ENCODE results near the gene PTPN21. TPM values are rescaled to one million over a fixed set of nuclear protein-coding genes. Genes with fewer than 3 reads are reported as not detected.
A peak's percentile ranks its signal among the peaks of the same experiment; 100 is the strongest.

Gene PTPN21
- total RNA-seq, 4 donors from 2014 or later, result 15.7 to 20.8 (median 17.6) TPM

DNA sequence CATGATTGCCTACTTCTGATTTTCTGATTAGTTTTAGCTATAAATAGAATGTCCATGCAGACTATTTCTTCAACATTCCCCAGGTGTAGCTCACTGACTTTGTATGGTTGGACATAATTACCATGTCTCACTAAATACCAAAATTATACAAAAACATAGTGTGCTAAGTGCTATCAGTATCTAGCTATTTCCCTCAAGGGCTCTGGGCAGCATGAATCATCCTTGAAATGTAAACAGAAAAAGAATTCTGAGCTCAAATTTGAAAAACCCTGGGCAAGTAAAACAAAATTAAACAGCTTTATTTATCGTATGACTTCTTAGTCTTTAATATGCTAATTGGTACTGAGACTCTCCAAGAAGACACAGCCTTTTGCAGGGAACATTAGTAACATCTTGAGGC is 86.4 kb downstream of the PTPN21 start:
- no peak for TF ChIP-seq POLR2A (IDR thresholded peaks at IDR 0.05)
- TF ChIP-seq, protein P1, sequence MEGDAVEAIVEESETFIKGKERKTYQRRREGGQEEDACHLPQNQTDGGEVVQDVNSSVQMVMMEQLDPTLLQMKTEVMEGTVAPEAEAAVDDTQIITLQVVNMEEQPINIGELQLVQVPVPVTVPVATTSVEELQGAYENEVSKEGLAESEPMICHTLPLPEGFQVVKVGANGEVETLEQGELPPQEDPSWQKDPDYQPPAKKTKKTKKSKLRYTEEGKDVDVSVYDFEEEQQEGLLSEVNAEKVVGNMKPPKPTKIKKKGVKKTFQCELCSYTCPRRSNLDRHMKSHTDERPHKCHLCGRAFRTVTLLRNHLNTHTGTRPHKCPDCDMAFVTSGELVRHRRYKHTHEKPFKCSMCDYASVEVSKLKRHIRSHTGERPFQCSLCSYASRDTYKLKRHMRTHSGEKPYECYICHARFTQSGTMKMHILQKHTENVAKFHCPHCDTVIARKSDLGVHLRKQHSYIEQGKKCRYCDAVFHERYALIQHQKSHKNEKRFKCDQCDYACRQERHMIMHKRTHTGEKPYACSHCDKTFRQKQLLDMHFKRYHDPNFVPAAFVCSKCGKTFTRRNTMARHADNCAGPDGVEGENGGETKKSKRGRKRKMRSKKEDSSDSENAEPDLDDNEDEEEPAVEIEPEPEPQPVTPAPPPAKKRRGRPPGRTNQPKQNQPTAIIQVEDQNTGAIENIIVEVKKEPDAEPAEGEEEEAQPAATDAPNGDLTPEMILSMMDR (IDR thresholded peaks at IDR 0.05), result no peak
- Histone ChIP-seq H3K27me3 (no peaks in the 10 kb centered on the region), H3K4me1 (no peaks in the 10 kb centered on the region), H3K9me3 (no peaks in the 10 kb centered on the region), H3K36me3 (peaks cover 0 to 49% (median 0%) of the 10 kb centered on the region in 3 donors), H3K4me3 (no peak overlapping the region), H3K27ac (no peak overlapping the region)
- no peak for DNase-seq

DNA sequence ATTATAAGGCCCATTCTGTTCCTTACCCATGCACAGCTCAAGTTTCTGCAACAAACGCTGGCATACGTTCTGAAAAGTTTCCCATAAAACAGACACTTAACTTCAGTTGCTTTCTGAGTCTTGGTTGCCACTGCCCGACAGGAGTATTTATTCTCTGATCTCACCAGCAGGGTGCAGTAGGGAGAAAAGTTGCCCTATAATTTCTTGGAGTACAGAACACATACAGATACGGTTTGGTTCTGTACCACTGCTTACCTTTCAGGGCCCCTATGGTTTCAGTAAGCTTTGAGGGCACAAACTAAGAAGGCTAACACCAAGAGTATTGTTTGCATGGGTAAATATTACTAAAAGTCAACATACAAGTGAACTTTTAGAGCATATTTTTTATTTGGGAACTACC is 91.5 kb downstream of the PTPN21 start:
- H3K27ac ChIP-seq, result no peak overlapping the region
- H3K4me3 ChIP-seq, result no peak overlapping the region
- DNase-seq, result peak in 1 of 3 donors; percentile 54
- H3K9me3 ChIP-seq, result no peaks in the 10 kb centered on the region
- H3K4me1 ChIP-seq, result no peaks in the 10 kb centered on the region
- H3K27me3 ChIP-seq, result no peaks in the 10 kb centered on the region
- TF ChIP-seq, protein P1 (IDR thresholded peaks at IDR 0.05), result peak in 3 of 6 experiments; percentile 56 to 61 (median 58)
- no peak for TF ChIP-seq POLR2A (IDR thresholded peaks at IDR 0.05)
- H3K36me3 ChIP-seq, result peaks cover 0 to 21% (median 0%) of the 10 kb centered on the region in 3 donors

DNA sequence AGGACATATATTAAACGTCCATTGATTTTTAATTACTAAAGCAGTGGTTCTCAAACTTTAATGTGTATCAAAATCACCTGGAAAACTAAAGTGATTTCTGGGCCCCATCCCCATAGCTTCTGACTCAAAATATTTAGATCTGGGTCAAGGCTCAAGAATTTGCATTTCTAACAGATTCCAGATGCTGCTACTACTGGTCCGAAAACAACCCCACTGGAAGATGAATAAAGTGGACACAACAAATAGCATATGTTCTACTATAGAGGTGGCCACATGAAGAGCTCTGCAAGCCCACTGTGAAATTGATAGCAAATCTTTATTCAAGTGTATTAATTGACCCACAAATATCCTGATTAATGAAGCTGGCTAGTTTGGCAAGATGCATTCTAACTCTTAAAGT is 99.9 kb downstream of the PTPN21 start:
- Histone ChIP-seq H3K4me3 (no peak overlapping the region), H3K36me3 (peaks cover 0 to 6% (median 0%) of the 10 kb centered on the region in 3 donors), H3K27me3 (no peaks in the 10 kb centered on the region), H3K4me1 (no peaks in the 10 kb centered on the region), H3K9me3 (no peaks in the 10 kb centered on the region), H3K27ac (no peak overlapping the region)
- TF ChIP-seq, protein P1 (IDR thresholded peaks at IDR 0.05), result no peak
- TF ChIP-seq POLR2A (IDR thresholded peaks at IDR 0.05), result no peak
- DNase-seq, result no peak

DNA sequence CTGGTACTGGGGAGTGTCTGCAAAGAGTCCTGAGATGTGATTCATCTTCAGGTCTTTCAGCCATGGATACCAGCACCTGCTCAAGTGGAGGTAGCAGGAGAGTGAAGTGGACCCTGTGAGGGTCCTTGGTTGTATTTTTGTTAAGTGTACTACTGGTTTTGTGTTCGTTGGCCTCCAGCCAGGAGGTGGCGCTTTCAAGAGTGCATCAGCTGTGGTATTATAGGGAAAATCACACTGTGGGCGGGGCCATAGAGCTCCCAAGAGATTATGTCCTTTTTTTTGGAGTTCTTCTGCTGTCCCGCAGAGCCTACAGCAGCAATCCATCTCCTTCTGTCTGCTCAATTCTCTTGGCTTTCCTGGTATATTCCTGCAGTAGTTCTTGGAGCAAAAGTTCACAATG is 102.6 kb downstream of the PTPN21 start:
- Histone ChIP-seq H3K4me1 (no peaks in the 10 kb centered on the region), H3K36me3 (peaks cover 0 to 6% (median 0%) of the 10 kb centered on the region in 3 donors), H3K4me3 (no peak overlapping the region), H3K27ac (no peak overlapping the region), H3K27me3 (no peaks in the 10 kb centered on the region), H3K9me3 (no peaks in the 10 kb centered on the region)
- no peak for DNase-seq
- TF ChIP-seq POLR2A (IDR thresholded peaks at IDR 0.05), result no peak
- TF ChIP-seq, protein P1 (IDR thresholded peaks at IDR 0.05), result no peak

DNA sequence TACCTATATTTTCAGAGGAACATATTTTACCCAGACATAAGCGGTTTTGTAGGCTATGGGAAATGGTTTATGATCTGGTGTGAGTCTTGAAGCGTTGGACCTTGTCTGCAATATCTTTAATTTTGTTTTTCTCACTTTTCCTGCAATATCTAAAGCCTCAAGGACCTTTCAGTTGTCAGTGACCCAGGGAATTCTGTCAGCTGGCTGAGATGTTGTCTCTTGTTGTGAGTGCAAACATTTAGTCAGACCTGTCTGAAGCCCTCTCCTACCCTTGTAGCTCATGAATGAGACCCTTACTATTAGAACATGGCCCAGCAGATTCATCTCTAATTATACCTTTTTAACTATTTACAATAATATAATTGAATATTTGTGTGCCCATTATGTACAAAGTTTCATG is 115.7 kb downstream of the PTPN21 start:
- no peak for TF ChIP-seq POLR2A (IDR thresholded peaks at IDR 0.05)
- TF ChIP-seq, protein P1 (IDR thresholded peaks at IDR 0.05), result no peak
- Histone ChIP-seq H3K4me1 (no peaks in the 10 kb centered on the region), H3K4me3 (no peak overlapping the region), H3K27me3 (no peaks in the 10 kb centered on the region), H3K9me3 (no peaks in the 10 kb centered on the region), H3K36me3 (peaks cover 0 to 12% (median 0%) of the 10 kb centered on the region in 3 donors), H3K27ac (no peak overlapping the region)
- DNase-seq, result no peak

DNA sequence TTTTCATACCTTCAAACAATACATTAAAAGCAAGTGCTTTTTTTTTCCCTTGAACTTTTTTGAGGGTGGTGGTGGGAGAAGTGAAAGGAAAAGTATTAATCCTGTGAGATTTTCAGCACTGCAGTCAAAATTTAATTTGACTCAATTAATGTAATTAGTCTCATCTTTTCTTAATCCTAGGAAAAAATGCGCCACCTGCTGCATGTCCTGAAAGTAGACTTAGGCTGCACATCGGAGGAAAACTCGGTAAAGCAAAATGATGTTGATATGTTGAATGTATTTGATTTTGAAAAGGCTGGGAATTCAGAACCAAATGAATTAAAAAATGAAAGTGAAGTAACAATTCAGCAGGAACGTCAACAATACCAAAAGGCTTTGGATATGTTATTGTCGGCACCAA is 117.1 kb downstream of the PTPN21 start:
- no peaks in the 10 kb centered on the region for H3K4me1 ChIP-seq
- TF ChIP-seq POLR2A (IDR thresholded peaks at IDR 0.05), result no peak
- TF ChIP-seq, protein P1 (IDR thresholded peaks at IDR 0.05), result peak in 3 of 6 experiments; percentile 16 to 18 (median 18)
- no peak overlapping the region for H3K27ac ChIP-seq
- H3K9me3 ChIP-seq, result no peaks in the 10 kb centered on the region
- H3K36me3 ChIP-seq, result peaks cover 0 to 12% (median 0%) of the 10 kb centered on the region in 3 donors
- H3K4me3 ChIP-seq, result no peak overlapping the region
- no peaks in the 10 kb centered on the region for H3K27me3 ChIP-seq
- no peak for DNase-seq

All from Peyer's patch (tissue), 4 donors.